PFSK-1 (cell line): Measurements from ENCODE around the gene ARHGAP18.

Source experiments
- FOXP2 ChIP-seq: optimal IDR thresholded peaks from 2 replicates; pipeline ENCODE3; 2011; ENCODE audit warnings: borderline replicate concordance, control low read depth, inconsistent platforms; ENCODE audit not compliant: insufficient read depth; ENCODE audit errors: extremely low read length, extremely low read depth
- POLR2AphosphoS5 ChIP-seq: IDR thresholded peaks from 2 replicates; pipeline ENCODE4 v1.6.1; 2012; ENCODE audit warnings: low read depth, mild to moderate bottlenecking, control low read depth, low read length, moderate library complexity
- SIN3A ChIP-seq: IDR thresholded peaks from 2 replicates; pipeline ENCODE4 v1.6.1; 2012; ENCODE audit warnings: mild to moderate bottlenecking, low read length, moderate library complexity, borderline replicate concordance; ENCODE audit not compliant: insufficient read depth
- TAF1 ChIP-seq: IDR thresholded peaks from 2 replicates; pipeline ENCODE4 v1.6.1; 2012; ENCODE audit warnings: low read length, control low read depth, borderline replicate concordance; ENCODE audit not compliant: insufficient read depth
- TF ChIP-seq, protein P1 (sequence below), 2 experiments: IDR thresholded peaks; 2 replicates each; pipeline versions ENCODE4 v1.6.1 to v1.8.0; 2011 to 2012; ENCODE audit warnings: low read depth in 2 of 2, low read length in 2 of 2, control low read depth in 1 of 2, inconsistent platforms in 1 of 2, mild to moderate bottlenecking in 1 of 2, moderate library complexity in 1 of 2; ENCODE audit not compliant: insufficient read depth in 1 of 2

The ARHGAP18 gene

DNA sequence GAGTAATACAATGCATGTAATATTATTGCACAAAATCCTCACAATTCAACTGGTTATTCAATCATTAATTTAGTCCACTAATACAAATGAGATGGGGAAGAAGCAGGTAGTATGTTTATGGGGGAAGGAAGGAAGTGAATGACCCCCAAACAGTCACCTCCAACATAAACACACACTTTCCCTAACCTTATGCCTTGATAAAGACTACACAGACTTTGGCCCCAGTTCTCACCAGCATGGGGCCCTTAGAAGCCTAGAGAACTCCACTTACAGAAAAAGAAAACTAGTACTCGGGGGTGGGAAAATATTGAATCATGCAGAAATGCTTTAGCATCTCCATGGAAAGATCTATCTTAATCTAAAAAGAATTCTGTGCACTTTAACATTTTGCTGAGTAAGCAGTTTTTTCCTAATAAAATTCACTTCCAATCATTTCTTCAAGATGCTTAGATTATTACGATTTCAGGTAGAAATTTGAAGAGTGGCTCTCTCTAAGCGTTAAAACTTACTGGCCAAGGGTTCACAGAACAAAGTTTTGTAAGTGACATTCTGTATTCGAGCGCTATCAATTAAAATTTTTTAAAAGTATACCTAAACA is 18.8 kb downstream of the ARHGAP18 start:
- TF ChIP-seq TAF1 (no peak), FOXP2 (no peak), POLR2AphosphoS5 (no peak), SIN3A (no peak)
- TF ChIP-seq, protein P1, sequence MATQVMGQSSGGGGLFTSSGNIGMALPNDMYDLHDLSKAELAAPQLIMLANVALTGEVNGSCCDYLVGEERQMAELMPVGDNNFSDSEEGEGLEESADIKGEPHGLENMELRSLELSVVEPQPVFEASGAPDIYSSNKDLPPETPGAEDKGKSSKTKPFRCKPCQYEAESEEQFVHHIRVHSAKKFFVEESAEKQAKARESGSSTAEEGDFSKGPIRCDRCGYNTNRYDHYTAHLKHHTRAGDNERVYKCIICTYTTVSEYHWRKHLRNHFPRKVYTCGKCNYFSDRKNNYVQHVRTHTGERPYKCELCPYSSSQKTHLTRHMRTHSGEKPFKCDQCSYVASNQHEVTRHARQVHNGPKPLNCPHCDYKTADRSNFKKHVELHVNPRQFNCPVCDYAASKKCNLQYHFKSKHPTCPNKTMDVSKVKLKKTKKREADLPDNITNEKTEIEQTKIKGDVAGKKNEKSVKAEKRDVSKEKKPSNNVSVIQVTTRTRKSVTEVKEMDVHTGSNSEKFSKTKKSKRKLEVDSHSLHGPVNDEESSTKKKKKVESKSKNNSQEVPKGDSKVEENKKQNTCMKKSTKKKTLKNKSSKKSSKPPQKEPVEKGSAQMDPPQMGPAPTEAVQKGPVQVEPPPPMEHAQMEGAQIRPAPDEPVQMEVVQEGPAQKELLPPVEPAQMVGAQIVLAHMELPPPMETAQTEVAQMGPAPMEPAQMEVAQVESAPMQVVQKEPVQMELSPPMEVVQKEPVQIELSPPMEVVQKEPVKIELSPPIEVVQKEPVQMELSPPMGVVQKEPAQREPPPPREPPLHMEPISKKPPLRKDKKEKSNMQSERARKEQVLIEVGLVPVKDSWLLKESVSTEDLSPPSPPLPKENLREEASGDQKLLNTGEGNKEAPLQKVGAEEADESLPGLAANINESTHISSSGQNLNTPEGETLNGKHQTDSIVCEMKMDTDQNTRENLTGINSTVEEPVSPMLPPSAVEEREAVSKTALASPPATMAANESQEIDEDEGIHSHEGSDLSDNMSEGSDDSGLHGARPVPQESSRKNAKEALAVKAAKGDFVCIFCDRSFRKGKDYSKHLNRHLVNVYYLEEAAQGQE (IDR thresholded peaks at IDR 0.05; ENCODE audit: insufficient read depth in 1 of 2, low read depth in 2 of 2, low read length in 2 of 2) = no peak

DNA sequence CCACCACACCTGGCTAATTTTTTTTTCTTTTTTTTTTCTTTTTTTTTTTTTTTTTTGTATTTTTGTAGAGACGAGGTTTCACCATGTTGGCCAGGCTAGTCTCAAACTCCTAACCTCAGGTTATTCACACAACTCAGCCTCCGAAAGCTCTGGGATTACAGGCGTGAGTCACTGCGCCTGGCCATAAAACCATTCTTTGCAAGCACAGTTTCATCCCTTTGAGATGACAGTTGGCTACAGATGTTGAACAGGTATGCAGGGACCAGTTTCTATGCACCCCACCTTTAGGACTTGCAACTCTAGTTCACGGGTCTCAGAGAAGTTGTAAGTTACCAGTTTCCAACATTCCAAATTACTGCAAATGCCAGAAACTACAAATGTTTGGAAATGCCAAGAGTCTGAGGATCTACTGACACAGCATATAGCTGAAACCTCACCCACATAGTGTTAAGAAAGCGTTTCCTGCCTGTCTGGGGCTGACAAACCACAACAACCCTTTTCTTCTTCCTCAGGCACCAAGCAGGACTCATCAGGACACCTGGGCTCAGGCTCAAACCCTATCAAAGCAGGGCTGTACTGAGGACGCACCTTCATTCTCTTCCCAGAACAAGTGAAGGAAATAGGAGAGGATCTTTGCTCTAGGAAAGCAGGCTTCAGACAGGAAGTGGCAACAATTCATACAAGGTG is 22.9 kb downstream of the ARHGAP18 start:
- TF ChIP-seq POLR2AphosphoS5 (no peak), TAF1 (no peak), SIN3A (no peak), FOXP2 (no peak)
- TF ChIP-seq, protein P1 (IDR thresholded peaks at IDR 0.05; ENCODE audit: insufficient read depth in 1 of 2, low read depth in 2 of 2, low read length in 2 of 2) = no peak

DNA sequence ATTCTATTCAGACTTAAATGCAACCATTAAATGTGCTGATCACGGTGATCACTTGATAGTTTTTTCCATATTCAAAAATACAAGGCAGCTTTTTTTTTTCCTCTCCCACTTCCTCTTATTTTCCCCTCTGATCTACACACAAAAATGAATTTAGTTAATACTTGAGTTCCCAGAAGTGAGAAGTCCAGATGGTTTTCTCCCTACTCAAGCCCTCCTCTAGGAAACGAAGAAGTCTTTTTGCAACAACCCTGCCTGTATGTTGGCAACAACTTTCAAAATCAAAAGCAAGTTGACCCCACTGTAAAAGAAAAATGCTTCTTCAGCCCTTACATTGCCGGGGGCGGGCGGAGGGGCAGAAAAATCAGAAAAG is 24.3 kb downstream of the ARHGAP18 start:
- TF ChIP-seq, protein P1 (IDR thresholded peaks at IDR 0.05; ENCODE audit: insufficient read depth in 1 of 2, low read depth in 2 of 2, low read length in 2 of 2) = no peak
- TF ChIP-seq SIN3A = no peak
- no peak for TF ChIP-seq FOXP2
- no peak for TF ChIP-seq TAF1
- TF ChIP-seq POLR2AphosphoS5 = no peak

DNA sequence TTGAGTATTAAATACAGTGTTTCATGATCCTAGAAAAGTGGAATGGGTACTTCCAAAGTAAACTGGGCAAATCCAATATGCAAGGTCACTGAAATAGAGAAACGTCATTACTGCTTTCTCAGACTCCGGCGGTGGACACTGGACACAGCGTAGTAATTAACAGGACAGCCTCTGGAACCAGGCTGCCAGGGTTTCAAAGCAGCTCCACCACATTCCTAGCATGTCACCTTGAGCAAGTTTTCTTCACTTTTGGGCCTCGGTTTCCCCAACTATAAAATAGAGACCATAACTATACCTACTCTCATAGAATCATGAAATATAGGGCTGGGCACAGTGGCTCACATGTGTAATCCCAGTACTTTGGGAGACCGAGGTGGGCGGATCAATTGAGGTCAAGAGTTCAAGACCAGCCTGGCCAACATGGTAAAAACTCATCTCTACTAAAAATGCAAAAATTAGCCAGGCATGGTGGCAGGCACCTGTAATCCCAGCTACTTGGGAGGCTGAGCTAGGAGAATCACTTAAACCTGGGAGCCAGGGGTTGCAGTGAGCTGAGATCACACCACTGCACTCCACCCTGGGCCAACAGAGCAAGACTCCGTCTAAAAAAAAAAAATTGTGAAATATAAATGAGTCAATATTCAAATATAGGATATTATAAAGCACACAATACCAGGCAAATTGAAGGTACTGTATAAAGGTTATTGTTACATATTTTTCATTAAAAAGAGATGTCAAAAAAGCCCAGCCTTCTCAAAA is 24.9 kb downstream of the ARHGAP18 start:
- TF ChIP-seq FOXP2 (no peak), TAF1 (no peak), SIN3A (no peak), POLR2AphosphoS5 (no peak)
- TF ChIP-seq, protein P1 (IDR thresholded peaks at IDR 0.05; ENCODE audit: insufficient read depth in 1 of 2, low read depth in 2 of 2, low read length in 2 of 2) = no peak
